GM18499 (cell line): ENCODE results near the gene PHACTR4.
"Not testable (repeated sequence)": the region's sequence is repeated elsewhere in the genome, so short reads cannot be mapped to it uniquely, and the experiment has no call there.

Experiments used
- ATAC-seq: cut with Tn5 transposase; IDR thresholded peaks from one replicate; pipeline ENCODE4 v1.9.1; 2021; ENCODE audit warnings: moderate number of reproducible peaks; ENCODE audit not compliant: insufficient read depth, unreplicated experiment

PHACTR4 gene

DNA sequence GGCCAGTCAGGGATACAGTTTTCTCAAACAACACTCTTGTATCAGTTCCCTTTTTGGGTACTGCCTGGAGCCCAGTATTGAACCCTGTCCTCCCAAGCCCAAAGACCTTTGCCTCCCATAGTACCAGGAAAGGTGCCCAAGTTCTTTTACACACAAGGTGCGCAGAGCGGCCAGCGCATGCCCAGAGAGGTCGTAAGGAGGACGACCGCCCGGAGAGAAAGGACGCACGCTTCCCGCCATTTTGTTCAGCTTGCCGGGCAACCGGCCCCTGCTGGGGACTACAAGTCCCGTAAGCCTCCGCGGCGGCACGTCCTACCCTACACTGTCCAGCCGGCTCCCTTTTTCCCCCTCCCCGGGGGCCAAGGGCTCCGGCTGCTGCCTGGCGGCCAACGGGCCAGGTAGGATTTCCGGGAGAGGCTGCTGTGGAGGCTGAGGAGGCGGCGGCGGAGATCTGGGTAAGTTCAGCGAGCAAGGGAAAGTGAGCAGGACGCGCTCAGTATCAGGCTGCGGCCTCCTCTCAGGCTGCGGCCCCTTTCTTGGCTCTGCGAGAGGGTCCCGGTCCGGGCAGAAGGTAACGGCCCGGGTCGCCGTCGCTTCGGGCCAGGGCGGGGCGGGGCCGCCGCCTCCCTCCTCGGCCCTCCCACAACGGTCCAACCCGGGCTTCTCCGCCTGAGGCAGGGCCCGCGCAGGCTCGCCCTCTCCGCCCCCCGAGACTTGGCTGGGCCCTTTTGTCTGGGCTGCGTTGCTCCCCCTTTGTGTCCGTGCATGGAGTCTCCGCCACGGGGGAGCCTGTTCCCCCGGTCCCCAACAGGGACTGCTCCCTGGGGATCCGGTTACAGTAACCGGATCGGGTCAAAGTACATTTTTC is at the start of gene PHACTR4:
Gene PHACTR4, plus strand, starts transcription at position 370 of the 868 bp plus-strand sequence. CDS start 37,708 bp downstream, outside the sequence.
- no peak for ATAC-seq

DNA sequence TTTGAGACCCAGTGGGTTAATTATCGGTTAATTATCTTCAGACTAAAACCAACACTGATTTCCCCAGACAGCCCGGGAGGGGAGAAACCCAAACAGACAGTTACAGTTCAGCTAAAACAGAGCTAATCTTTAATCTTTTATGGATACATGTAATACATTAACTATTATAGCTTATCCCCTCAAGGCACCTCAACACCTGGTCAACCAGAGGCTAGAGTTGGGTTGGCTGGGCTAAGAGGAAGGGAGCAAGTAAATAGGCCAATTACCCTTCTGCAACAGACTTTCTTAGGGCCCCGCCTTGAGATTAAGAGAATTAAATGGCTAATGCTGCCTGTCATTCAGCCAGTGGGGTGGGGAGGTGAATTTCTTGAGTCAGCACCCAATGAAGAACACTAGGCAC is 47.3 kb upstream of the PHACTR4 start:
- no peak for ATAC-seq

DNA sequence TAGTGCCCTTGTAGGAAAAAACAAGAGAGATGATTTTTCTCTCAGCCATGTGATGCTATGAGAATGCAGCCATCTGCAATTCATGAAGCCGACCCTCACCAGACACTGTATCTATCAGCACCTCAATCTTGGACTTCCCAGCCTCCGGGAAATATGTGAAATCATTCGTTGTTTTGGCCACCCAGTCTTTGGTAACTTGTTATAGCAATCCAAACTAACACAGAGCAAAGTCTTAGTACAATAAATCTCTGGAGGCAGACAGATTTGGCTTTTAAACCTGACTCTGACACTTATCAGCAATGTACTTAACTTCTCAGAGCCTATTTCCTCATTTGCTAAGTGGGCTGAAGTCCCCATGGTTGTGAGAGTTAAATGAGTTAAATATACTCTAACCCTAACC is 45.8 kb upstream of the PHACTR4 start:
- ATAC-seq = no peak

DNA sequence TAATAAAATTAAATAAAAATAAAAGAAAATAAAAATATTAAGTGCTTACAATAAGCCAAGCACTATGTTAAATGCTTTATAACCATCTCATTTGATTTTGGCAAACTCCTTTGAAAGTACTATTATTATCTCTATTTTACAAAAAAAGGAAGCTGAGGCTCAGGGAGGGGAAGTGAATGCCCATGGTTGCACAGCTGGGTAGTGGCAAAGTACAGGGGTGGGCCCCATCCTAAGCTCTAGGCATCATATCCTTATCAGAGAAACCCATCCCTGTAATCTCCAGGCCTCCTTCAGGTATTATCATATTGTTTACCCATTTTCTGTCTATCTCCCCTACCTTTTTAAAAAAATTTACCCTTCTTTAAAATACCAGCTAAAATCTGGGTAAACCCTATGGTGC is 43.0 kb upstream of the PHACTR4 start:
- no peak for ATAC-seq

DNA sequence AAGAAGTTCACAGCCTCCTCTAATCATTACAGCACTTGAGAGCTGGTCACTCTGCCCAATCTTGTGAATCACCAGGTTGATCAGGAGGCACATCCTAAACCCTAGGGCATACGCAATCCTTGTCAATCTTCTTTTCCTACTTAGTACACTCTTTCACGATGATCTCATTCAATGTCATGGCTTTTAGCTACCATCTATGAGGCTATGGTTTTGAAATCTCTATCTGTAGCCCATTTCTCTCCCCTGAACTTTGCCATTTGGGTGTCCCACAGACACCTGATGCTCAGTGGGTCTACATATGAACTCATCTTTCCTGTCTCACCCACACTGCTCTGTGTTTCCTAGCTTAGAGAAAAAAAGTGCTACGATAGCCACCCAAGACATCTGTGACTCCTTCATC is 42.6 kb upstream of the PHACTR4 start:
- no peak for ATAC-seq

DNA sequence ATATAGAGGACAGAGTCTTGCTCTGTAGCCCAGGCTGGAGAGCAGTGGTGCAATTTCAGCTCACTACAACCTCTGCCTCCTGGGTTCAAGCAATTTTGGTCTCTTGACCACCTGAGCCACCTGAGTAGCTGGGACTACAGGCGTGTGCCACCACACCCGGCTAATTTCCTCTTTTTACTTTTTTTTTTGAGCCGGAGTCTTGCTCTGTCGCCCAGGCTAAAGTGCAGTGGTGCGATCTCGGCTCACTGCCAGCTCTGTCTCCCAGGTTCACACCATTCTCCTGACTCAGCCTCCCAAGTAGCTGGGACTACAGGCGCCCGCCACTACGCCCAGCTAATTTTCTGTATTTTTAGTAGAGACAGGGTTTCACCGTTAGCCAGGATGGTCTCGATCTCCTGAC is 42.1 kb upstream of the PHACTR4 start:
- ATAC-seq = not testable (repeated sequence)

DNA sequence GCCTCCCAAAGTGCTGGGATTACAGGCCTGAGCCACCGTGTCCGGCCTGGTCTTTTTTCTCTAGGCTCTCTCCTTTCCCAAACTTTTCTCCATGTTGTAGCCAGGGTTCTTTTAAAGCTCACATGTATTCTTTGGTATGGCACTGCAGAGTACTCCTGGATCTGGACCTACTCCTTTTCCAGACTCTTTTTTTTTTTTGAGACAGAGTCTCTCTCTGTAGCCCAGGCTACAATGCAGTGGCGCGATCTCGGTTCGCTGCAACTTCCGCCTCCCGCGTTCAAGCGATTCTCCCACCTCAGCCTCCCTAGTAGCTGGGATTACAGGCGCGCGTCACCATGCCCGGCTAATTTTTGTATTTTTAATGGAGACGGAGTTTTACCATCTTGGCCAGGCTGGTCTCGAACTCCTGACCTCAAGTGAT is 41.3 kb upstream of the PHACTR4 start:
- no peak for ATAC-seq

DNA sequence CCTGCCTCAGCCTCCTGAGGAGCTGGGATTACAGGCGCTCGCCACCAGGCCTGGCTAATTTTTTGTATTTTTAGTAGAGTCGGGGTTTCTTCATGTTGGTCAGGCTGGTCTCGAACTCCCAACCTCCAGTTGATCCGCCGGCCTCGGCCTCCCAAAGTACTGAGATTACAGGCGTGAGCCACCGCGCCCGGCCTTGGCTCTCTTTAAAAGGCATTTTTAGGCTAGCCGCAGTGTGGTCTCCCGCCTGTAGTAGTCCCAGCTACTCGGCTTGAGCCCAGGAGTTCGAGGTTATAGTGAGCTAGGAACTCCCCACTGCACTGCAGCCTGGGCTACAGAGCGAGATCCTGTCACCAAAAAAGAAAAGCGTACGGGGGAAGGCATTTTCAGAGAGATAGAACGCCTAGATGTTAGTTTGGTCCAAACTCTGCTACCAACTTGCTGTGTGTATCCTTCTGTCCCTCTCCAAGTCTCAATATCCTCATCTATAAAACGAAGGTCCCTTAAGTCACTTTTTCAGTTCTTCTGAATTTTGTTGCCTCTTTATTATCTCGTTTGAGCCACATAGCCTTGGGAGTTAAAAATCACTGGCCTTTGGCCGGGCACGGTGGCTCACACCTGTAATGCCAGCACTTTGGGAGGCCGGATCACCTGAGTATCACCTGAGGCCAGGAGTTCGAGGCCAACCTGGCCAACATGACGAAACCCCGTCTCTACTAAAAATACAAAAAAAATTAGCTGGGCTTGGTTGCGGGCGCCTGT is 40.0 kb upstream of the PHACTR4 start:
- no peak for ATAC-seq

DNA sequence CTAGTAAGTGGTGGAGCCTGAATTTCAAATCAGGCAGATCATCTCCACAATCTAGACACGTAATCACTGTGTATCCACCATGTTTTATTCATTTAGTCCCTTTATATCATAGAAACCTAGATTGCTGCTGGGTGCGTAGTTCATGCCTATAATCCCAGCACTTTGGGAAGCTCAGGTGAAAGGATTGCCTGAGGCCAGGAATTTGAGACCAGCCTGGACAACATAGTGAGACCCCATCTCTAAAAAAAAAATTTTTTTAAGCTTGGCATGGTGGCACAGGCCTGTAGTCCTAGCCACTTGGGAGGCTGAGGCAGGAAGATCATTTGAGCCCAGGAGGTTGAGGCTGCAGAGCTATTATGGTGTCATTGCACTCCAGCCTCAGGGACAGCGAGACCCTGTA is 30.6 kb upstream of the PHACTR4 start:
- no peak for ATAC-seq

DNA sequence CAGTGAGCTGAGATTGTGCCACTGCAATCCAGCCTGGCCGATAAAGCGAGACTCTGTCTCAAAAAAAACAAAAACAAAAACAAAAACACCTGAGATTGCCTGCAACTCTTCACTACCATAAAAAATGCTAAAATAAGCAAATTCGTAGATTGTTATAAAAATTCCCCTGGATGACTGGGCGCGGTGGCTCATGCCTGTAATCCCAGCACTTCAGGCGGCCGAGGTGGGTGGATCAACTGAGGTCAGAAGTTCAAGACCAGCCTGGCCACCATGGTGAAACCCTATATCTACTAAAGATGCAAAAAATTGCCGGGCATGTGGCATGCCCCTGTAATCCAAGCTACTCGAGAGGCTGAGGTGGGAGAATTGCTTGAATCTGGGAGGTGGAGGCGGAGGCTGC is 30.0 kb upstream of the PHACTR4 start:
- ATAC-seq = no peak

DNA sequence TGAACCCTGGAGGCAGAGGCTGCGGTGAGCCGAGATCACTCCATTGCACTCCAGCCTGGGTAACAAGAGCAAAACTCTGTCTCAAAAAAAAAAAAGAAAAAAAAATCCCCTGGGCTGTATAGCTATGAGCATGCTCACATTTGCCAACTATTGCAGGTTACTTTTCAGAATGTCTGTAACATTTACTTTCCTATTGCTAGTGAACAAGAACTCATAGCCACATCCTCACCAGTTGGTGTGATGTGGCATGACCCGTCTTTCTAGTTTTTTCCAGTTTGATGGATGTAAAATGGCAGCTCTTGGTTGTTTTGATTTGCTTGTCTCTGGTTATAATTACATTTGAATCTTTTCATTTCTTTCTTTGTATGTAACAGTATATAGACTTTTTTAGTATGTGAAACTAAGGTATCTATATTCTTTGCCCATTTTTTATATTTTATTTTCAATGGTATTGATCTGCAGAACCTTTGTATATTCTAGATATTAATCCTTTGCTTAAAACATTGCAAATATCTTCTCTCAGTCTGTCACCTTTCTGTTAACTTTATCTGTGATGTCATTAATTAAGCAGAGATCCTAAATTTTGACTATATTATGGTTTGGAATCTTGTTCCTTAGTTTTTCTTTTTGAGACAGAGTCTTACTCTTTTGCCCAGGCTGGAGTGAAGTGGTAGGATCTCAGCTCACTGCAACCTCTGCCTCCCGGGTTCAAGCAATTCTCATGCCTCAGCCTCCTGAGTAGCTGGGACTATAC is 29.1 kb upstream of the PHACTR4 start:
- no peak for ATAC-seq

DNA sequence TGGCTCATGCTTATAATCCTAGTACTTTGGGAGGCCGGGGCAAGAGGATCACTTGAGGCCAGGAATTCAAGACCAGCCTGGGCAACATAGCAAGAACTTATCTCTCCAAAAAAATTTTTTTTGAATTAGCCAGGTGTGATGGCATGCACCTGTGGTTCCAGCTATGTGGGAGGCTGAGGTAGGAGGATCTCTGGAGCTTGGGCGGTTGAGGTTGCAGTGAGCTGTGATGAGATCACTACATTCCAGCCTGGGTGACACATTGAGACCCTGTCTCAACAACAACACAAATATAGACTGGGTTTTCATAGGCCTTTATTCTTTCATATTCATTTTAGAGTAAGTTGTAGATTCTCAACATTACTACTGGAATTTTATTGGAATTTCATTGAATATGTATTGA is 27.9 kb upstream of the PHACTR4 start:
- ATAC-seq = no peak

DNA sequence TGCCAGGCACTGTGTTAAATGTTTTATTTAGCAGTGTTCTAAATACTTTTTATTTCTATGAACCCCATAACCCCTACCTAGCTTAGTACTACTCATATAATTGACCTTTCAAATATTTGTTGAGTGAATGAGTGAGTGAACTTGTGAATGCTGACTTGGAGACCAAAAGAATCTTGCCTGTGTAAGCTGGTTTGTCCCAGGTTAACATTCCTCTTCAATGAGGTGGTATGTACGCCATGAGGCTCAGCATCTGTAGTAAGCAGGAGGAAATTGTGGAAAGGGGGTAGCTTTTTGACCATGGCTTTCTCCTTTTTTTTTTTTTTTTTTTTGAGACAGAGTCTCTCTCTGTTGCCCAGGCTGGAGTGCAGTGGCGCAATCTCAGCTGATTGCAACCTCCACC is 26.1 kb upstream of the PHACTR4 start:
- no peak for ATAC-seq

DNA sequence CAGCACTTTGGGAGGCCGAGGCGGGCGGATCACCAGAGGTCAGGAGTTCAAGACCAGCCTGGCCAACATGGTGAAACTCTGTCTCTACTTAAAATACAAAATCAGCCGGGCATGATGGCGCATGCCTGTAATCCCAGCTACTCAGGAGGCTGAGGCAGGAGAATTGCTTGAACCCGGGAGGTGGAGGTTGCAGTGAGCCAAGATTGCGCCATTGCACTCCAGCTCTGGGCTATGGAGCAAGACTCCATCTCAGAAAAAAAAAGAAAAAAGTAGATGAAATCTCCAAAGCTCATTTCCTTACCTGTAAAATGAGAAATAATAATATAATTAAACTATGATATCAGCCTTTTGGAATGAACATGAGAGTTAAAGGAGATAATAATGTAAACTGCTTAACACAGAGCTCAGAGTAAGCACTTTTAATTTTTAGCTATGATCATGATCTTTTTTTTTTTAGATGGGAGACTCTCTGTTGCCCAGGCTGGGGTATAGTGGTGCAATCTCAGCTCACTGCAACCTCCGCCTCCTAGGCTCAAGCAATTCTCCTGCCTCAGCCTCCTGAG is 16.2 kb upstream of the PHACTR4 start:
- not testable (repeated sequence) for ATAC-seq

DNA sequence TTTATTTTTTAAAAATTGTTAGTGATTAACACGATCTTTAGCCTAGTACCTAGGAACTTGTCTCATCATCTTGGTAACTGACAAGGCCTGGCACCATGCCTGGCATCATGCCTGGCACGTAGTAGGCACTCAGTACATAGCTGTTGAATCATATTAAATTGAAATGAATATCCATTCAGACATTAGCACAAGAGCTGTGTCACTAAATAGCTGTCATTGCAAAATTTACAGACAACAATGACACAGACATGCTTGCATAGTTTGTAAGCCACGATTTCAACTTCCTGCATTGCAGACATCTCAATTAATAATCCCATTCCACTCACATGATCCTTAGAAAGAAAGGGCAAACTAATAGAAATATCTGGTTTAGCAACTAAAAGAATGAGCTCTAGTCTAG is 15.4 kb upstream of the PHACTR4 start:
- no peak for ATAC-seq

DNA sequence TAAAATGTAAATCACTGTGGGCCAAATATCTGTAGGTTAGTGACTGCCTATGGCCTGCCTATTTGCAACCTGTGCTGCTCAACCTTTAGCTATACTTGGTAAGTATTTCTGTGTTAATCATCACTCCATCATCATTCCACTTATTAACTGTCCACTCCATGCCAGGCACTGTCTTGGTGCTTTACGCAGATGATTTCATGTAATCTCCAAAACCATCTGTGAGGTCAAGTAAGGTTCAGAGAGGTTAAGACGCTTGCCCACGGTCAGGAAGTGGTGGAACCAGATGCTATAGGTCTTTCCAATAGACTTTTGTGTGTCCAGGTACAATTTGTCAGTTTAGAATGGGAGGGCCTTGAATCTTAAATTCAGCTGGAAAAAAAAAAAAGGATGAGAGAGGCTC is 10.8 kb upstream of the PHACTR4 start:
- no peak for ATAC-seq

DNA sequence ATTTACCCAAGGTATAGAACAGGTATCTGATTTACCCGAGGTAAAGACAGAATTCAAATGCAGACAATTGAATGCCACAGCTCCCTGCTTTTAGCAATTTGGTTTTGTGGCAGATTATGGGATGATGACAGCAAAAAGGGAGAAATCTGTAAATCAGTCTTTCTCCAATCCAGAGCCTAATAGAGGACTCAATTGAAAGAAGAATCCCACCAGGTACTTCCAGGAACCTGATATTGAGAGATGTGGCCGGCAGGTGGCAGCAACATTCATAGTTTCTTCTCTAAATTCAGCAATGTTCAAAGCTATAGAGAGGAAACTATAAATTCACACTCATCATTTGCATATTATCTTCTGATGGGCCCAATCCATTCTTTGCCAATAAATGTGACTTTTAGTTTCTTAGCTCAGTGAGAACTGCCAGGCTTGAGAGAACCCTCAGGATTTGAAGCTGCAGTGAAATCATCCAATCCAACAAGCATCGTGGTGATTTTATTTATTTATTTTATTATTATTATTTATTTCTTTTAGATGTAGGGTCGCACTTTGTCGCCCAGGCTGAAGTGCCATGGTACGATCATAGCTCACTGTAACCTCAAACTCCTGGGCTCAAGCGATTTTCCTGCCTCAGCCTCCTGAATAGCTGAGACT is 9.8 kb upstream of the PHACTR4 start:
- ATAC-seq = no peak

DNA sequence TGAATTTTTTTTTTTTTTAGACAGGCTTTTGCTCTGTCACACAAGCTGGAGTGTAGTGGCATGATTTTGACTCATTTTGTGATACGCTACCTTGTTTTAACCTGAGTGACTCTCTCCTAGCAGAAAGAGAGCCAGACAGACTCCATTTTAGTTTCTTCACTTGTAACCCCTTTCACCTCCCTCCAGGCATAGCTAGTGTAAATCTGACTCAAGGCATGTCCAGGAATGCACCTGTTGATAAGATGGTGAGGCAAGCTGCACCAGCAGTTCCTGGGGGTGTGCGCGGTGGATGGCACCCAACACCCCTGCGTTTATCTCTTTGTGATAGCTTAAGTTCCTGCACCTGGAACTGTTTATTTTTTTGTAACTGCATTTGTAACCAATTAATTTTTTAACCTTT is 4.7 kb upstream of the PHACTR4 start:
- no peak for ATAC-seq

DNA sequence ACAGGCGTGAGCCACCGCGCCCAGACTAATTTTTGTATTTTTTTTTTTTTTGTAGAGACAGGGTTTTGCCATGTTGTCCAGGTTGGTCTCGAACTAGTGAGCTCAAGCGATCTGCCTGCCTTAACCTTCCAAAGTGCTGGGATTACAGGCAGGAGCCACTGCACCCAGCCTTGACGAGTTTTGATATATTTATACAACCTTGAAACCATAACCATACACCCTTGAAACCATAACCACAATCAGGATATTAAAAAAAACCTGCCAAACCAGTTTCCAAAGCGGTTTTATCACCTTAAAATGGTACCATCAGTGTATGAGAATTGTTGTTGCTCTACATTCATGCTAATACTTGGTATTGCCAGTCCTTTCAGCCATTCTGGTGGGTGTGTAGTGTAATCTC is 3.7 kb upstream of the PHACTR4 start:
- ATAC-seq = no peak

DNA sequence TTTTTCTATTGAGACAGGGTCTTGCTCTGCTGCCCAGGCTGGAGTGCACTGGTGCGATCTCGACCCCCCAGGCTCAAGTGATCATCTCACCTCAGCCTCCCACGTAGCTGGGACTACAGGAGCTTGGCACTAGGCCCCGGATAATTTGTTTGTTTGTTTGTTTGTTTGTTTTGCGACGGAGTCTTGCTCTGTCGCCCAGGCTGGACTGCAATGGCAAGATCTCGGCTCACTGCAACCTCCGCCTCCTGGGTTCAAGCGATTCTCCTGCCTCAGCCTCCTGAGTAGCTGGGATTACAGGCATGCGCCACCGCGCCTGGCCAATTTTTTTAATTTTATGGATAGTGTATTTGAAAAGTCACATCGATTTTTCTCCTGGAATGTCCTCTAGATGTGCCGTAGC is 932 bp upstream of the PHACTR4 start:
- not testable (repeated sequence) for ATAC-seq
